Stomach (tissue), 4 donors: Measurements from ENCODE around the gene FZR1.
A peak's percentile ranks its signal among the peaks of the same experiment; 100 is the strongest.

ENCODE experiments used
- EP300 ChIP-seq: sonication (generic); formaldehyde crosslinking; IDR thresholded peaks from one replicate; pipeline ENCODE4 v1.6.1; 2017; ENCODE audit warnings: antibody characterized with exemption
- POLR2A ChIP-seq, 4 donors: fragments of 450-650 bp; IDR thresholded peaks; one replicate each; pipeline ENCODE4 v1.6.1; 2016; ENCODE audit warnings: antibody characterized with exemption in 4 of 4, control low read depth in 2 of 4, mild to moderate bottlenecking in 1 of 4, moderate library complexity in 1 of 4
- POLR2AphosphoS5 ChIP-seq, 3 donors: sonication (generic); formaldehyde crosslinking; IDR thresholded peaks; one replicate each; pipeline ENCODE4 v1.6.1; 2016; ENCODE audit warnings: antibody characterized with exemption in 3 of 3

DNA sequence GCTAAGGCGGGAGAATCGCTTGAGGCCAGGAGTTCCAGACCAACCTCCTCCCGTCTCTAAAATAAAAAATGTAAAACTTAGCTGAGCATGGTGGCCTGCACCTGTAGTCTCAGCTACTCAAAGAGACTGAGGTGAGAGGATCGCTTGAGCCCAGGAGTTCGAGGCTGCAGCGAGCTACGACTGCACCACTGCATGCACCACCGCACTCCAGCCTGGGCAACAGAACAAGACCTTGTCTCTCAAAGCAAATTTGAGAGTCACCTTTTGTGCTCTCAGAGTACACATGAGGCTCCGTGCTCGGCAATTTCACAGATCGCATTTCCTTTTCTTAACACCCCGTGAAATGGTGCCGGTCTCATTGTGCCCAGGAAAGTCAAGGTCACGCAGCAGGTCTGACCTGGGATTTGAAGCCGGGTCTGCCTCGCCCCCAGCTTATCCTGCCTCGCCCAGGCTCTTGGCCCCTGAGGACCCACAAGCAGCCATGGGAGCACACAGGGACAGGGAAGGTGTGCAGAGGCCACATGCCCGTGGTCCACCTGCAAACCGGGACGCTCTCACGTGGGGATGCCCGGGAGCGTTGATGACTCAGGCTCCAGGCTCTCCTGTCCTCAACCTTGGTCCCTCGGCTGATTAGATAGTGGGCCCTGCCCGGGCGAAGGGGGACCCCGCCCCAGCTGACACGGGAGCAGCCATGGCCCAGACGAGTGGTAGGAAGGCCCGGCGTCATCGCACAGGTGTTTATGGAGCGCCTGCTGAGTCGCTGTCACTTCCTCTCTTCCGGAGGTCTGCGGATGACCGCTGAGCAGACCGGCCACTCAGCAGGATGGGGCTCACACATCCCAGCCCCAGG, 24.6 kb upstream of the FZR1 start:
- TF ChIP-seq EP300, result no peak
- peak in 2 of 3 donors; percentile 32 to 38 for TF ChIP-seq POLR2AphosphoS5 (IDR thresholded peaks at IDR 0.05)
- TF ChIP-seq POLR2A (IDR thresholded peaks at IDR 0.05), result no peak
